Peyer's patch (tissue), 4 donors: ENCODE data around the gene KLHL3. TPM values are rescaled to one million over a fixed set of nuclear protein-coding genes. Genes with fewer than 3 reads are reported as not detected.

Experiments used
- DNase-seq, 3 donors: peaks; one replicate each; pipeline ENCODE4 v3.0.0-alpha.2; 2017 to 2019
- H3K27ac ChIP-seq, 4 donors: fragments of 200-600 bp; sonication (generic); one replicate each; pipeline ENCODE4 v1.5.1; 2016 to 2019
- H3K27me3 ChIP-seq, 2 donors: fragments of 200-600 bp; sonication (generic); one replicate each; pipeline ENCODE4 v1.5.1; 2019
- H3K36me3 ChIP-seq, 3 donors: fragments of 200-600 bp; sonication (generic); one replicate each; pipeline ENCODE4 v1.5.1; 2016 to 2019
- H3K4me1 ChIP-seq, 4 donors: fragments of 200-600 bp; sonication (generic); one replicate each; pipeline ENCODE4 v1.5.1; 2016 to 2019
- H3K4me3 ChIP-seq, 4 donors: fragments of 200-600 bp; sonication (generic); 1 replicate in 3 of 4; 2 replicates in 1 of 4; pipeline ENCODE4 v1.5.1; 2016 to 2019; ENCODE audit warnings: mild to moderate bottlenecking in 1 of 4
- H3K9me3 ChIP-seq, 4 donors: fragments of 200-600 bp; sonication (generic); one replicate each; pipeline ENCODE4 v1.5.1; 2016 to 2019; ENCODE audit warnings: mild to moderate bottlenecking in 1 of 4
- POLR2A ChIP-seq, 2 donors: fragments of 450-650 bp; IDR thresholded peaks; one replicate each; pipeline ENCODE4 v1.5.1; 2017; ENCODE audit warnings: antibody characterized with exemption in 2 of 2, mild to moderate bottlenecking in 2 of 2, moderate library complexity in 2 of 2
- total RNA-seq, 4 donors: library from RNA; depleted of rRNA; stranded (reverse); fragments of >200 nt; gene quantifications; one replicate each; pipeline ENCODE4 v1.1.0, GENCODE V29; 2016
- TF ChIP-seq, protein P1 (sequence below), 6 experiments: fragments of 450-650 bp in 4 of 6; fragments of 200-600 bp in 2 of 6; sonication (generic) in 1 of 6; IDR thresholded peaks; one replicate each; pipeline ENCODE4 v1.5.1; 2017 to 2019; ENCODE audit warnings: antibody characterized with exemption in 6 of 6, mild to moderate bottlenecking in 3 of 6, moderate library complexity in 1 of 6

The KLHL3 gene
- total RNA-seq, 4 donors from 2014 or later, result 5.0 to 9.5 (median 6.3) TPM

DNA sequence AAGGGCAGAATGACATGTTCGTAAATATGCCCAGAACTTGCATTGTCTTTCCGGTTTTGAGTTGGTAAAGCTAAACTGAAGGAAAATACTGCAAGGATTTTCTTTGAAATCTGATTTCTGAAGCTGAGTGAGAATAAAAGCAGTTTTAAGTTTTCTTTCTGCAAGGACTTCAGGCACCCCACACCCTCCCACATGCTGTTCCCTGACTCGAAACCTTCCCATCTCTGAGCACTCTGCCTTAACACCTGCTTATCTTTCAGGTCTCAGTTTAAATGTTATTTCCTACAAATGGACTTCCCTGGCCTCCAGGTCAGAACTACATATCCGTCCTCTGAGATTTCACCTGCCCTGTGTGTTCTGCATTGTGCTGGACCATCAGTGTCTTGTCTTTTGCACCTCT is 93.8 kb downstream of the KLHL3 start:
- no peaks in the 10 kb centered on the region for H3K4me1 ChIP-seq
- no peak for TF ChIP-seq POLR2A (IDR thresholded peaks at IDR 0.05)
- TF ChIP-seq, protein P1, sequence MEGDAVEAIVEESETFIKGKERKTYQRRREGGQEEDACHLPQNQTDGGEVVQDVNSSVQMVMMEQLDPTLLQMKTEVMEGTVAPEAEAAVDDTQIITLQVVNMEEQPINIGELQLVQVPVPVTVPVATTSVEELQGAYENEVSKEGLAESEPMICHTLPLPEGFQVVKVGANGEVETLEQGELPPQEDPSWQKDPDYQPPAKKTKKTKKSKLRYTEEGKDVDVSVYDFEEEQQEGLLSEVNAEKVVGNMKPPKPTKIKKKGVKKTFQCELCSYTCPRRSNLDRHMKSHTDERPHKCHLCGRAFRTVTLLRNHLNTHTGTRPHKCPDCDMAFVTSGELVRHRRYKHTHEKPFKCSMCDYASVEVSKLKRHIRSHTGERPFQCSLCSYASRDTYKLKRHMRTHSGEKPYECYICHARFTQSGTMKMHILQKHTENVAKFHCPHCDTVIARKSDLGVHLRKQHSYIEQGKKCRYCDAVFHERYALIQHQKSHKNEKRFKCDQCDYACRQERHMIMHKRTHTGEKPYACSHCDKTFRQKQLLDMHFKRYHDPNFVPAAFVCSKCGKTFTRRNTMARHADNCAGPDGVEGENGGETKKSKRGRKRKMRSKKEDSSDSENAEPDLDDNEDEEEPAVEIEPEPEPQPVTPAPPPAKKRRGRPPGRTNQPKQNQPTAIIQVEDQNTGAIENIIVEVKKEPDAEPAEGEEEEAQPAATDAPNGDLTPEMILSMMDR (IDR thresholded peaks at IDR 0.05), result no peak
- no peaks in the 10 kb centered on the region for H3K27me3 ChIP-seq
- no peak overlapping the region for H3K27ac ChIP-seq
- H3K36me3 ChIP-seq, result no peaks in the 10 kb centered on the region
- H3K4me3 ChIP-seq, result no peak overlapping the region
- H3K9me3 ChIP-seq, result no peaks in the 10 kb centered on the region
- DNase-seq, result no peak

DNA sequence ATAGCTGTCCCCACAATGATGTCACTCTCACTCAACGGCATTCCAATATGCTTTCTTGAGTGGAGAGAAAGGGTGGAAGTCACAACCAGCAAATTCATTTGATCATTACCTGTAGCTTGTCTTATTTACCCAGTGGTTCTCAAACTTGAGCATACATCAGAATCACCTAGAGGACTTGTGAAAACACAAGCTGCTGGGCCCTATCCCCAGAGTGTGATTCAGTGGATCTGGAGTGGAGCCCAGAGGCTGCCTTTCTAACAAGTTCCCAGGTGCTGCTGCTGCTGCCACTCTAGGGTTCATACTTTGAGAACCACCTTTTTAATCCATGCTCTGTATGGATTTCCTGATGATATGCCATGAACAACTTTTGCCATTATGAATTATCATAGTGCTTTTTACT is 94.7 kb downstream of the KLHL3 start:
- no peak for DNase-seq
- no peak for TF ChIP-seq POLR2A (IDR thresholded peaks at IDR 0.05)
- TF ChIP-seq, protein P1 (IDR thresholded peaks at IDR 0.05), result no peak
- Histone ChIP-seq H3K27me3 (no peaks in the 10 kb centered on the region), H3K36me3 (no peaks in the 10 kb centered on the region), H3K4me1 (no peaks in the 10 kb centered on the region), H3K27ac (no peak overlapping the region), H3K9me3 (no peaks in the 10 kb centered on the region), H3K4me3 (no peak overlapping the region)

DNA sequence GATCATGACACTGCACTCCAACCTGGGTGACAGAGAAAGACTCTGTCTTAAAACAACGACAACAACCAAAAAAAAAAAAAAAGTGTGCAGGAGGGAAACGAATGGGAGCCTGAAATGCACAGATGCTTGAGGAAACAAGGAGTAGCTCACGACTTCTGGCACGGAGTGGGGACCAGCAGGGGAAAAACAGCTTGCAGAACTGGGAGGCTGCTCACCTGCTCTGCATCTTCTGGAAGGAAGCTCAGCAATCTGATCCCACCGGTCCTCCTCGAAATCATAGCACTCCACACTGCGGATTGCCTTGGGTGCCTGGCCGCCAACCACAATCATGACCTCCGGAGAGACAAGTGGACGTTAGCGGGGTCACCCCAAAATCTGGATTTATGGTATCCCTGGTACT is 96.2 kb downstream of the KLHL3 start:
- H3K4me1 ChIP-seq, result no peaks in the 10 kb centered on the region
- no peak for TF ChIP-seq POLR2A (IDR thresholded peaks at IDR 0.05)

DNA sequence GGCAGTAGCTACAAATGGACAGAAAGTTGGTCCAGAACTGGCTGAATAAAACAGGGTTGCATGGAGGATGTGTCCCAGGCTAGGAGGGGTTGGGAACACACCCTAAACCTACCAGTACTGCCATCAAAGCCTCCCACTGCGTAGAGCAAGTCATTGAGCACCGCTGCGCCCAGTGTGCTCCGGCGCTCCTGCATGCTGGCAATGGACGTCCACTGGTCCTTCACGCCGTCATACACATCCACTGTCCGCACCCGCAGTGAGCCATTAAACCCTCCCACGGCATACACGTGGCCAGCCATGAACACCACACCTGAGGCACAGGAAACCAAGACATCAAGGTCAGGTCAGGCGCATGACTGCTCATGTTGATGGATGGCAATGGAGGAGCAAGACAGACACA is 97.0 kb downstream of the KLHL3 start:
- TF ChIP-seq, protein P1 (IDR thresholded peaks at IDR 0.05), result no peak
- no peak for TF ChIP-seq POLR2A (IDR thresholded peaks at IDR 0.05)

More for the DNA sequence above, 96.2 kb downstream of the KLHL3 start:
- Histone ChIP-seq H3K27ac (no peak overlapping the region), H3K27me3 (no peaks in the 10 kb centered on the region), H3K9me3 (no peaks in the 10 kb centered on the region), H3K4me3 (no peak overlapping the region), H3K36me3 (no peaks in the 10 kb centered on the region)
- DNase-seq, result no peak

DNA sequence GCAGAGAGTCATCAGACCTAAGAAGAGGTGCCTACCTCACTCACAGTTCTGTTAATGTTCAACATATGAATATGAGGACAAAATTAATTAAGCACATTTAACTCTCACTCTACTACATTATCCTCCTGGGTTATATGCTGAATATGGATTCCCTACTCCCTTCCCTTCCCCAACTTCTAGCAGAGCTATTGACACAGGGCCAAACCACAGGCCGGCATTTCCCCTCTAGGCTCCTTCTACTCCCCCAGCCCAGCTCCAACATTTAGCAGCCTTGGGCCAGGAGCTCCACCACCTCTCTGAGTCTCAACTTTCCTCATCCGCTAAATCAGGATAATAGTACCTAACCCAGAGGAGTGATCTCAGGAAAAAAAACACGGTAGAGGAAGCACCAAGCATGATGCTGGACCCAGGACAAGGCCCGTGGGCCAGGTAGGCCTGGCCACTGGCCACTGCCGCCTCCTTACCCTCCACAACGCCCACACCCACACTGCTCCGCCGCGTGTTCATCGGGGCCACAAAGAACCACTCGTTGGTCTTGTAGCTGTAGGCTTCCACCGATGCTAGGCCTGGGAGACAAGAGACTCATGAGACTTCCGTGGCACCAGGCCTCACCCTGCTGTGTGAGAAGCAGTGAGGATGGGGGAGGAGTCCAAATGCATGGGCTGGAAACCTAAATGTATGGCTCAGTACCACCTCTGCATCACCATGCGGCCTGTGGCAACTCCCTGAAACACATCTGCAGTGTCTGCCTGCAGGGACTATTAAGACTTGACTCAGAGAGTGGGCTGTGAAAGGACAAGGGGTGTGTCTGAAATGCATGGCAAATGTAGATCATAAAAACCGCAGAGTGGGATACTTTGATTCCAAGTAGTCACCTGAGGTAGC is 98.8 kb downstream of the KLHL3 start:
- Histone ChIP-seq H3K4me1 (no peaks in the 10 kb centered on the region), H3K27ac (no peak overlapping the region), H3K36me3 (no peaks in the 10 kb centered on the region), H3K9me3 (no peaks in the 10 kb centered on the region), H3K27me3 (no peaks in the 10 kb centered on the region), H3K4me3 (no peak overlapping the region)
- TF ChIP-seq, protein P1 (IDR thresholded peaks at IDR 0.05), result no peak
- TF ChIP-seq POLR2A (IDR thresholded peaks at IDR 0.05), result no peak
- DNase-seq, result no peak

More for the DNA sequence above, 97.0 kb downstream of the KLHL3 start:
- no peaks in the 10 kb centered on the region for H3K4me1 ChIP-seq
- H3K4me3 ChIP-seq, result no peak overlapping the region
- H3K27me3 ChIP-seq, result no peaks in the 10 kb centered on the region
- no peak overlapping the region for H3K27ac ChIP-seq
- DNase-seq, result no peak
- no peaks in the 10 kb centered on the region for H3K9me3 ChIP-seq
- no peaks in the 10 kb centered on the region for H3K36me3 ChIP-seq

DNA sequence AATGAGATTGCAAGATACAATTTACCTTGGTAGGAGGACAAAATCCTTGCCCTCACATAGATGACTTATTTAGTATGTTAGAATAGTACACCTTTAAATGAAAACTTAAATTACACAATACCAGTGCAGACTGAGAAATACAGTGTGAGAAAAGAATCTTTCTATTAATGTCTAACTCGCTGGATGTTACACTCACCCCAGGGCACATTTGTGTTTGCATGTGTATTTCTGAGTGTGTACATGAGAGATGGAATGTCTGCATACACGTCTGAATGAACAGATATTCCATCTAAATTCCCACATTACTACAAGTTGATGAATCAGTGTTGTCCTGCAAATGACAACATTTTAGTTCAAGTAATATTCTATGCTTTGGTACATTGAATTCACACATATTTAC is 99.8 kb downstream of the KLHL3 start:
- Histone ChIP-seq H3K9me3 (no peaks in the 10 kb centered on the region), H3K36me3 (no peaks in the 10 kb centered on the region), H3K27me3 (no peaks in the 10 kb centered on the region), H3K27ac (no peak overlapping the region), H3K4me1 (no peaks in the 10 kb centered on the region), H3K4me3 (no peak overlapping the region)
- no peak for TF ChIP-seq POLR2A (IDR thresholded peaks at IDR 0.05)
- TF ChIP-seq, protein P1 (IDR thresholded peaks at IDR 0.05), result no peak
- DNase-seq, result no peak
